ENCODE data around the gene ANKRD44.
A peak's percentile ranks its signal among the peaks of the same experiment; 100 is the strongest.
"Not testable (repeated sequence)": the region's sequence is repeated elsewhere in the genome, so short reads cannot be mapped to it uniquely, and the experiment has no call there.

ANKRD44 gene

DNA sequence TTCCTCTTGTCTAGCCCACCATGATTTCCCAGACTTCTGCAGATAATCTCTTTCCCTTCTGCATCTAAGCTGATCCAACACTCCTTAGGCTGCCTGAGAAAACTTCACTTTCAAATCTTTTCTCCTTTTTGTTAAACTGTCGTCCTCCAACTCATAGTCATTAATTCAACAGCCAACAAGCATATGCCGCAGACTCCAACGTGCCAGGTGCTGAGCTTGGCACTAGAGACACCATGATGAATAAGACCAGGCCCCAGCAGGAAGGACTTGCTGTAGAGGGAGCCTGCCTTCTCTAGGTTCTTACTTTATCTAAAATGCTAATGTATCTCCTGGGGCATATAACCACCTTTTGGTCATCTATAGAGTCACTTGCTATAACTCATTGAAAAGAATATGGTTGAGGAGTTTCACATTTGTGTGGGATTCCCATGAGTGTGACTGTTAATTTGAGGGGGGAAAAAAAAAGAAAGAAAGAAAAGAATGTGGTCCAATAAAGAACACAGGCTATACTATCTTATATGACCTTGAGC lies 51.0 kb downstream of the ANKRD44 start:
- no peak for DNase-seq (ENCODE audit: low read depth, low spot score)

DNA sequence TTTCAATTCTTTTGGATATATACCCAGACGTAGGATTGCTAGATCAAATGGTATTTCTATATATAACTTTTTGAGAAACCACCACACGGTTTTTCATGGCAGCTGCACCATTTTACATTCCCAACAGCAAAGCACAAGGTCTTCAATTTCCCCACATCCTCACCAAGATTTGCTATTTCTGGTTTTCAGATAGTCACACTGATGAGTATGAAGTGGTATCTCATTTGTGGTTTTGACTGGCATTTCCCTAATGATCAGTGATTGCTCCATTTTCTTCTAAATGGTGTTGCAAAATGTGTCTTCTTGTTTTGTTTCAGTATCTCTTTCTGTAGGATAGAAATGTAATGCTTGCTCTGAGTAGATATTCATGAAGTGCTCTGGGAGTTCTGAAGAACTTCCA lies 52.0 kb downstream of the ANKRD44 start:
- DNase-seq (ENCODE audit: low read depth, low spot score), result no peak

DNA sequence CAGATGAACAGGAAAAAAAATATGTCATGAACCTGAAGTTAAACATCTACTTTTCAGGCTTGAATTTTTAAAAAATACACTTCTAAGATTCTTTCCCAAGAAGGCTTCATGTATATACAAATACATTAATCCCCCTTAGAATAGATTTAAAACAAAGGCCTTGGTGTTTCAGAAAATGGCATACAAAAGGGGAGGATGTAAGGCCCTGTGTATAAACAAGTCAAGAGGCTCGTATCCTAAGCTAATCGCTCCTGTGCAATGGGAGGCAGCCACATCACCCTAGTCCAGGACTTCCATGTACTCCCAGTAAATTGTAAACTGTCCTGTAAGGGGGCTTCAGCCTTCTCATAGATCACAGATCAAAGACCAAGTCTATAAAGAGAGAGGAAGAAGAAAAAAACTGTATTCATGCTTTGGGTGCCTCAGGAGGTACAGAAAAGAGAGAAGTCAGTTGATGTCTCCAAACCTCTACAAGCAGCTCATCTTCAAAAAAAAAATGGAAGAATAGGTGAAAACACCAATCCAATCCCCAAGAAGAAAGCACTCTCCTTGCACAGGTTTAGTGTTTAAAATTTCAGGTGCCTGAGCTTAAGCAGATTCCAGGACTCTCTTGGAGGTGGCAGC lies 53.9 kb downstream of the ANKRD44 start:
- no peak for DNase-seq (ENCODE audit: low read depth, low spot score)

- no peak for DNase-seq (ENCODE audit: low read depth, low spot score)
Measured at GRCh38 chr2:197256021-197256420, 54.6 kb downstream of the ANKRD44 start.

DNA sequence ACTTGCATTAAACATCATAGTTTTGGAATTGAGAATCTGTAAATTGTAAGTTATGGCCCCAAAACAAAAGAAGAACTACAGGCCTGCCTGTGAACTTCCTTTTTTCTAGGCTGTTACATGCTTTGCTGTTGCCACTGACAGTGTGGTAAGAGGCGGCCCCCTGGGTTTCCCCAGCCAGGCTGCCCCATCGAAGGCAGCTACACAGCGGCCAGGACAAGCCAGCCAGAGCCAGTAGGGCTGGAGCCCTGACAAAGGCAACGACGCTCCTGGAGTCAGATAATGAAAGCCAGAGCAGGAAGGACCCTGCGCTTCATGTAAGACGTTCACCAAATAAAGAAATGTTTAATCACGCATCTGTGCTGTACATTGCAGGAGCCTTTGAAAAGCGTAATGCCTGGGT lies 55.0 kb downstream of the ANKRD44 start:
- DNase-seq (ENCODE audit: low read depth, low spot score), result peak; percentile 41

GRCh38 chr2:197254776-197255530 lies 55.6 kb downstream of the ANKRD44 start:
- DNase-seq (ENCODE audit: low read depth, low spot score), result no peak

DNA sequence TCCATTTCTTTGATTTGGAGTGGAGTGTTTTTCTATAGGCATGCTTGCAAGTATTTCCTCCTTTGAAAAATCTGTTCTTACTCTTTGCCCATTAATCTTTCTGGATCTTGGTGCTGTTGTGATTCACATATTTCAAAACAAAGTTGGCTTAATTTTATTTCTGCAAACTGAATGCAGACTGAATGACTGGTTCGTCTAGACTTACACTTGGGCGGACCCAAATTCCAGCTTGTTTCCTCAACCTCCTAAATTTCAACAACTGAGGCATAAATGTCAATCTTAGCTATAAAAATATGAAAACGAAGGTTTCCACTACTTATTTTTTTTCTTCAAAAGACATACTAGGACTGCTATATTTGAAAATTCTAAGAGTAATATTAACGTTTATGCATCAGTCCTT lies 59.0 kb downstream of the ANKRD44 start:
- DNase-seq (ENCODE audit: low read depth, low spot score), result no peak

GRCh38 chr2:197251163-197251562 lies 59.4 kb downstream of the ANKRD44 start:
- no peak for DNase-seq (ENCODE audit: low read depth, low spot score)

- DNase-seq (ENCODE audit: low read depth, low spot score), result no peak
Measured at GRCh38 chr2:197250084-197250397, 60.5 kb downstream of the ANKRD44 start.

DNA sequence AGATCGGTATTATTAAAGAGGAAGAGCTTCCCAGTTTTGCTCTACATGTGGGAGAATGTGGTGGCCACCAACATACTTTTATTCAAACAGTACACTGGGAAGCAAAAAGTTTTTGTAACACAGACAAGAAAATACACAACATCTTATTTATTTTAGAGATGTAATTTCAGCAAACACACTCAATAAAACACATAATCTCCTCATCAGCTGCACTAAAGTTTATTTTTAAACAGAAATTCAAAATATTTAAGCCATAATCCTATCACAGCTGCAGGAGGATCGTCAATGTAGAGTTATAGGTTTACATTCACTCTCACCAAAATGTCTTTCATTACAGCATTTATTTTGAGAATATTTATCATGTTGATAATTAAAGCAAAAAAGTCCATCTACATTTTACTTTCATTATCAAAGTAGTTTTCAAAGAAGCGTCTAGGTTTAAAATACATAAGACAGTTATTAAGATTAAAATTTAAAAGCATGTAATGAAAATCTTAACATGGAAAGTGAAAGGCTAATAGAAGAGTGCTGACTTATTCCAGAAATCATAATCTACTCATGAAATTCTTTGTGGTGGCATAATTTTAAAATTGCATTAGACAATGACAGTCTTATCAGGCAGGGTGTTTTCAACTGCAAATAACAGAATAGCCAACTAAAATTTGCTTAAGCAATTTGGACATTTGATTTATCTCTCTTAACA lies 61.0 kb downstream of the ANKRD44 start:
- DNase-seq (ENCODE audit: low read depth, low spot score), result no peak

DNA sequence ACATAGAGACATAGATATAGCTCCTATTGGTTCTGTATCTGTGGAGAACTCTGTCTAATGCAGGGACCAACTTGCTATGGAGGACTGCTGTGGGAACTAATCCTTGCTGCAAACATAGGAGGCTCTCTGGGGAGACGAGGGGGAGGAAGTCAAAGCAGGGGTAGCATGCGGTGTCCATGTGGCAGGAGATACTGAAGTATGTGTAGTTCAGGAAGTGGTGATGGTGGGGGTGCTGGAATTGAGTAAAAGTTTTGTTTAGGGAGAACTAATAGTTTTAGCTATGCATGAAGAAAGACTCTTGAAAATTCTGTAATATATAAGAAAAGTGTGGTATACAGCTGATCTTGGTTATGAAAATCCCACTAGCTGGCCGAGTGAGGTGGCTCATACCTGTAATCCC lies 62.0 kb downstream of the ANKRD44 start:
- DNase-seq (ENCODE audit: low read depth, low spot score), result no peak

GRCh38 chr2:197248001-197248401 lies 62.6 kb downstream of the ANKRD44 start:
- no peak for DNase-seq (ENCODE audit: low read depth, low spot score)

DNA sequence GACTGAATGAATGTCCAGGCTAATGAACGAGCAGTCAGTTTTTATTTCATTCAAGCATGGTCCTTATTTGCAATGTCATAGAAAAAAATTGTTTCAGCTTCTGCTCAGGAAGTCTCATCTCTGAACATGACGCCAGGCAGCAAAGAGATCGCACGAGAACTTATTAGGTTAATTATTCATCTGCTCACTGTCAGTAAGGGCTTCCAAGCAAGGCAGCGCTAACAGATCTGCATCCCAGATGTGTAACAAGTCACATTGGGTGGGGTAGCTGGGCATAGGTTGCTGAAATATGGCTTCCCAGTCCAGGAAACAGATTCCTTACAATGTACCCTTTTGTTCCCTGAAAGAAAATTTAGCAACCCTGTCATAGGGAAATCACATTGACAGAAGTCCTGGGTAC lies 63.5 kb downstream of the ANKRD44 start:
- DNase-seq (ENCODE audit: low read depth, low spot score), result no peak

DNA sequence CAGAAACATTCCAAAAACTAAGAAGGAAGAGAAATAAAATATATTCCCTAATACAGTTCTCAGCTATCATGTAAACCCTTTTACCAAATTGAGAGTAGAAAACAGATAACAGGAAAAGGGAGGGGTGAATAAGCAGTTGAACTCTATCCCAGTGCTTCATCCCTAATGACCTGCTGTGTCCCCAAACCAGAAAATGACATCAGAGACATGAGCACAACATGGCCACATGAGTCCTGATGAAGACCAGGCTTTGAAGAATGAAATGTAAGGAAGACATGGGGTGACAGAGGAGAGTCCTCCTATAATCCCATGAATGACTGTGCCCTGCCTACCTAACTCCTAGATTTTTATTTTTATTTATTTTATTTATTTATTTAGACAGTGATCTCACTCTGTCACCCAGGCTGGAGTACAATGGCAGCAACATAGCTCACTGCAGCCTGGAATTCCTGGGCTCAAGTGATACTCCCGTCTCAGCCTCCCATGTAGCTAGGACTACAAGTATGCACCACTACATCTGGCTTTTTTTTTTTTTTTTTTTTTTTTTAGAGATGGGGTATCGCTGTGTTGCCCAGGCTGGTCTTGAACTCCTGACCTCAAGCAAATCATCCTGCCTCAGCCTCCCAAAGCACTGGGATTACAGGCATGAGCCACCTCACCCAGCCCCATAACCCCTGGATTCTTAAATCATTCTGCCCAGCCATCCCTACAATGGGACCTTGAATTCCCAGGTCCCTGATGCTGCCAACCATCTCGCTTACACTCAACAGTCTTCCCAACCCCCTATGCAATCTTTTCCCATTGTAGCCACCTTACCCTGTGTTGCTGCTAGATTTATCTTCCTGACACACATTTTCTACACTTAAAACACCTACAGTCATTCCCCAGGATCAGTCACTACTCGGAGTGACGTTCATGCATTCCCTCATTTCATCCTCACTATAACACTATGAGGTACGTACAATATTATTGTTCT lies 64.5 kb downstream of the ANKRD44 start:
- DNase-seq (ENCODE audit: low read depth, low spot score), result no peak

DNA sequence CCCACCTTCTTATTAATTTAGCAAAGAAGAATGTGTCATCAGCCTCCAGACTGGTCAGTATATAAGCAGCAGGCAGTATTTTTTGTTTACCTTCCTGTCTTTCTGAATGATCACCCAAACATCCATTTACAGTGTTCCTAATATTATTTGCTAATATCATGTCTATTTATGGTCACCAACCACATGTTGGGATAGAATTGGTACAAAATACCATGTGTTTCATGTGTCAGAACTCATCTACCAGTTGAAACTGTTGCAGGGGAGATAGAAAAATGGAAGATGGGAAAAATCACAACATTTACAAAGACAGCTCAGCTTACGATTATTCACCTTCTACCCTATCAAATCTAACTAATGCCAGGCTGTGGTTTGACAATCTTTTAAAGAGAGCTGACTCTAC lies 66.2 kb downstream of the ANKRD44 start:
- no peak for DNase-seq (ENCODE audit: low read depth, low spot score)

GRCh38 chr2:197242719-197243118 lies 67.9 kb downstream of the ANKRD44 start:
- DNase-seq (ENCODE audit: low read depth, low spot score), result no peak

DNA sequence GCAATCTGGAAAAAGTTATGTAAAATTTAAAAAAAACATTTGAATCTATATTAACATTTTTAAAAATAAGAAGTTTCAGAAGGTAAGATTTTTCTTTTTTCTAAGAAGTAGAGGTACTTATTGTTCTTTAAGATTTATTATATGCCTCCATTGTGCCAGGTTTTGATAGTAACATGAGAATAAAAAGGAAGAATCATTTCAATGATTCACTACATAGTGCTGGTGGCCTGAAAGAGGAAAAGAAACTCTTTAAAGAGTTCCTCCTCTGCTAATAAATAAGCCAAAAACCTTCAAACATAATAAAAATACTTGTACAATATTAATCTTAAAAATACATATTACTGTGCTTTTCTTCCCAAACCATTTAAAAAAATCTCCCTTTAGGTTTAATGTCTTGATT lies 69.0 kb downstream of the ANKRD44 start:
- DNase-seq (ENCODE audit: low read depth, low spot score), result no peak

DNA sequence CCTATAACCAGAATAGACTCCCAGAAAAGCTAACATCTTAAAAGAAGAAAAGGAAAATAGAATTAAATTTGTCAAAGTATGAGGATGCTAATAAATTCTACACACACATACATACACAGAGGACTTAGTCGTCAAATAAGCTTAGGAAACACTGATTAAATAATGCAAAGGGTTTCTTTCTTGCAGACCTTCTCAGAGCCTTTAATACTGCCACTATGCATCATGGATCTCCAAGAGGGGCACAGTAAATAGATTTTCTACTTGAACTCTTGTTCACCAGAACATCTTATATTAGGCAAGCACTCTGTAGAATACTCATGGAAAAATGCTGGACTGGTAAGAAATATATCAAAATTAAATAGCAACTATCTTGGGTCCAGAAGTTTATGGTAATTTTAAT lies 69.4 kb downstream of the ANKRD44 start:
- DNase-seq (ENCODE audit: low read depth, low spot score), result no peak

GRCh38 chr2:197240421-197241041 lies 70.0 kb downstream of the ANKRD44 start:
- DNase-seq (ENCODE audit: low read depth, low spot score), result no peak

GRCh38 chr2:197240018-197240417 lies 70.6 kb downstream of the ANKRD44 start:
- not testable (repeated sequence) for DNase-seq (ENCODE audit: low read depth, low spot score)

- DNase-seq (ENCODE audit: low read depth, low spot score), result no peak
Measured at GRCh38 chr2:197239434-197239833, 71.1 kb downstream of the ANKRD44 start.

Data from activated CD4-positive, CD25-positive, alpha-beta regulatory T cell treated with anti-CD3 and anti-CD28 coated beads, Interleukin-2, amount 50 U/mL, for 16 hours (primary cell).